Nucleus accumbens (tissue), 56 donors: ENCODE measurements around the gene KDM6B.
"Not testable (repeated sequence)": the region's sequence is repeated elsewhere in the genome, so short reads cannot be mapped to it uniquely, and the experiment has no call there.

ENCODE experiments used
- DNase-seq, 56 donors: peaks; one replicate each; lab custom pipeline; 2025; lab: John Stamatoyannopoulos, UW

The KDM6B gene

GRCh38 chr17:7862692-7863437 lies 28.8 kb downstream of the KDM6B start:
- DNase-seq: peak in 12 of 56 donors; percentile 13 to 70 (median 35)

DNA sequence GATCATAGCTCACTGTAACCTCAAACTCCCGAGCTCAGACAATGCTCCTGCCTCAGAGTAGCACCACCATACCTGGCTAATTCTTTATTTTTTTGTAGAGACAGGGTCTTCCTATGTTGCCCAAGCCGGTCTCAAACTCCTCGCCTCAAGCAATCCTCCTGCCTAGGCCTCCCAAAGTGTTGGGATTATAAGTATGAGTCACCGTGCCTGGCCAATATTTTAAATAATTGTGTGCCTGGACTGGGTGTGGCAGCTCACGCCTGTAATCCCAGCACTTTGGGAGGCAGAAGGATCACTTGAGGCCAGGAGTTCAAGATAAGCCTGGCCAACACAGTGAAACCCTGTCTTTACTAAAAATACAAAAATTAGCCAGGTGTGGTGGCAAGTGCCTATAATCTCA lies 30.4 kb downstream of the KDM6B start:
- DNase-seq: not testable (repeated sequence)

GRCh38 chr17:7864995-7865650 lies 31.1 kb downstream of the KDM6B start:
- no peak for DNase-seq

DNA sequence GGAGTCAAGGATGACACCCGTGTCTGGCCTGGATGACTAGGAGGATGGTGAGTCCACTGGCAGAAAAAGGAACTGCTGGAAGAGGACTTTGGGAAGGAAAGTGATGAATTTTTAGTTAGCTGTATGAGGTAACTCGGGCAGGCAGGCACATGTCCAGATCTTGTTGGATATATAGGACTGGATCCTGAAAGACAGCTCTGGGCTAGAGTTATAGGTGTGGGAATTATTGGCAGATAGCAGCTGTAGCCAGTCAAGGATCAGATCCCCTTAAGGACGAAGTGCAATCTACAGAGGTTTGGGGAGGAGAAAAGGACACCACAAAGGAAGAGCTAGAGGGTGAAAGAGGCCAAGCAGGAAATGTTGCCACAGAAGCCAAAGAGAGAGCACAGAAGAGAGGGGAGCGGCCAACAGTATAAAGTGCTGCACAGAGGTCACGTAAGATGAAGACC lies 33.9 kb downstream of the KDM6B start:
- no peak for DNase-seq

- DNase-seq: no peak
These were observed 39.0 kb downstream of the KDM6B start for GRCh38 chr17:7873051-7873450.

DNA sequence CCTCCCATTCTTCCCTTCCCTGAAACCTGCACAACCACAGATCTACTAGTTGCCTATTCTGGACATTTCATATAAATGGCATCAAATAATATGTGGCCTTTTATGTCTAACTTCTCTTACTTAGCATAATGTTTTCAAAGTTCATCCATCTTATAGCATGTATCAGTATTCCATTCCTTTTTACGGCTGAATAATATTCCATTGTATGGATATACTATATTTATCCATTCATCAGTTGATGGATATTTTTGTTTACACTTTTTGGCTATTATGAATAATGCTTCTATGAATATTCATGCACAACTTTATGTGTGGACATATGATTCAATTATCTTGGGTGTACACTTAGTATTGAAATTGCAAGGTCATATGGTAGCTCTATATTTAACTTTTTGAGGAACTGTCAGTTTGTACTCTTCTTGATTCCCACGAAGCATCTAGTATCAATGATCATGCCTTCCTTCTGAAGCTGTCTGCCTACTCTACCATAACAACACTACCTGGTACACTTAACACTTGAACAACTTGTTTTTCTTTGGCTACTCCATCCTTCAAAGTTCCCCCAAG lies 41.9 kb downstream of the KDM6B start:
- DNase-seq: no peak

DNA sequence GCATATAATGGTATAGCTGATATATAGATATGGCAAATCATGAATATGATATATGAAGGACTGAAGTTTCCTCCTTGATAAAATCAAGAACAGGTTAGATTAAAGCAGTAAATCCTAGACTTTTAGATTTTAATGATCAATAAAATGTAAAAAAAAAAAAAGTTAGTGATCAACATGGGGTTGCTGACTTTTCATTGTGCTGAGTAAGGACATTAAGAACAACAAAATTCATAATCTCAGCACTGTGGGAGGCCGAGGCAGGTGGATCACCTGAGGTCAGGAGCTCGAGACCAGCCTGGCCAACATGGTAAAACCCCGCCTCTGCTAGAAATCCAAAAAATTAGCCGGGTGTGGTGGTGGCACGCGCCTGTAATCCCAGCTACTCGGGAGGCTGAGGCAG lies 44.2 kb downstream of the KDM6B start:
- no peak for DNase-seq

DNA sequence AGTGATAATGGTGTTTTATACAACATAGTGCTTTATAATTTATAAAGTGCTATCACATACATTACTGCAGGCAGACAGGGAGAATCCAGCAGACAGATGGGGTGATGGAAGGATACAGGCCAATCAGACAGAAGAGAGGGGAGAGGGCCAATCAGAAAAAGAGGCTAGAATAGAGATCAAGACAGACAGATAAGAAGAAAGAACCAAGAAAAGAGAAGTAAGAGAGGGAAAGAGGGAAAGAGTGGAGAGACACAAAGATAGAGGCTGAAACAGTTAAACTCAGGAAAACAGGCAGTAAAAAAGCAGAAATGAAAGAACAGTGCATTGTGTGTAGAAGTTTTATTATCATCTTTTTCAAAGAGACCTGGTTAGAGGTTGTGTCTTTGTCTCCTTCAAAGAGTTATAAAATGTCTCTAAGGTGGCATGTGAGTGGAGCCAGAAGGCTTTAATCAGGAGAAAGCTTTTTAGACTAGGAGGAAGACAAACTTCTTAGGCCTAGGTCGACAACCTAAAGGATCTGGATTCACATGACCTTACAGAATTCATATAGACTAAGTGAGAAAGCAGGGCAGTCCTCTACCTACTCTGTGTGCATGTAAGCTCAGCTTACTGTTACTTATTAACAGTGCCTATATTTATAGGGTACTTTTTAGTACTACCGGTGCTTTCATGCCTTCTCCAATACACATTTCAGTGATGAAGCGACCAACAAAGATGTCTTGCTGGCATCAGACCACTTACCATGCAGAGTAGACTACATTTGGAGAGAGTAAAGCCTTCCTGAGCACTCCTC lies 46.3 kb downstream of the KDM6B start:
- DNase-seq: no peak

DNA sequence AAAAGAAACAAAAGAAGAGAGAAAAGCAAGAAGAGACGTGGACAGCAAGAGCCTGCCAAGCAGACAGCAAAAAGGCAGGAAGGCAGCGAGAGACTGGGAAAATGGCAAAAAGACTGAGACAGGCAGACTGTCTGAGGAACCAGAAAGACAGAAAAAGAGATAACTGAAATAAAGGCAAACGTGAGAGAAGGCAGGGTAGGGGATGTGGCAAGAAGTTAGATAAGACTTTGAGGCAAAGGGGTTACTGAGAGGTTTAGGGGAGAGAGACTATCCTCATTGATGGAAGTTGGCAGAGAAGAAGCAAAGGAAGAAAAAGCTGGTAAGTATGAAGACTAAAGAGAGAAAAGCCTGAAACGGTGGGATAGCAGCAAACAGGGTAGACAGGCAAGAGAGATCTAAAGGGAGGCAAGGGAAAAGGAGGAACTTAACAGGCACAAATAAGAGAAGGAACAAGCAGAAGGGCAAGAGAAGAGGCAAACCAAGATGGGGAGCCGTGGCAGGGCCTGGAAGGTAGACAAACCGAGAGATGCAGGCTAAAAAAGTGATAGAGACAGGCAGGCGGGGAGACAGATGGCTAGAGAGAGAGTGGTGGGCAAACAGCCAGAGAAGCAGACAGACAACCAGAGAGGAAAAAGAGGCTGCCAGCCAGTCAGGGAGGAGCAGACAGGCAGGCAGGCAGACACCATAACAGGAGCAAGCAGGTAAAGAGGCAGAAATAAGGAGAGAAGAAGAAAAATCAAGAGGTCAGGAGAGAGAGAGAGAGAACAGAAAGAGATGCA lies 47.4 kb downstream of the KDM6B start:
- DNase-seq: no peak

- DNase-seq: no peak
These were observed 48.1 kb downstream of the KDM6B start for GRCh38 chr17:7882068-7882467.

- DNase-seq: no peak
These were observed 48.6 kb downstream of the KDM6B start for GRCh38 chr17:7882629-7883028.
